HCT116 (cell line): ENCODE results near the gene MIGA1. TPM values are rescaled to one million over a fixed set of nuclear protein-coding genes. Genes with fewer than 3 reads are reported as not detected.

Experiments used
- ATAC-seq: fragments of 200-7000 bp; cut with Tn5 transposase; 2 replicates; pipeline ENCODE4 v1.9.1; 2020; ENCODE audit warnings: mild to moderate bottlenecking, moderate library complexity
- BruUV-seq: library from RNA; stranded (reverse); fragments of 400-500 nt; replicated peaks from 2 replicates; lab custom pipeline; 2021; lab: Mats Ljungman, UMichigan
- CTCF ChIA-PET: fragments of 300-600 bp; sonication (Branson Sonifier 250); formaldehyde crosslinking; loops from one replicate; lab custom pipeline; 2021; ENCODE audit warnings: antibody characterized with exemption; lab: Charles Lee
- POLR2A ChIA-PET: fragments of 300-600, 350-600 bp; sonication (Branson Sonifier 250); formaldehyde crosslinking; loops from one replicate; lab custom pipeline; 2021; ENCODE audit warnings: antibody characterized with exemption; lab: Charles Lee
- RAD21 ChIA-PET, 2 experiments: fragments of 300-600 bp; sonication (Branson Sonifier 250); formaldehyde crosslinking; loops; one replicate each; lab custom pipeline; 2023; ENCODE audit warnings: low total read pairs in 2 of 2; ENCODE audit not compliant: uncharacterized antibody in 2 of 2, unreplicated experiment in 2 of 2, low non-redundant PET in 1 of 2; lab: Charles Lee
- DNase-seq: peaks from one replicate; pipeline ENCODE4 v3.0.0-alpha.2; 2010; ENCODE audit warnings: low read depth, low spot score
- H2AFZ ChIP-seq: fragments of 200-600 bp; shearing (Covaris generic), sonication (generic); 2 replicates; pipeline ENCODE4 v1.6.1; 2017; ENCODE audit warnings: low read depth, mixed run types, mixed read lengths, antibody characterized with exemption, low read length; ENCODE audit not compliant: poor library complexity, severe bottlenecking
- H3K27ac ChIP-seq: 2 replicates; pipeline ENCODE4 v1.5.1; 2012; ENCODE audit warnings: low read depth, low read length
- H3K27me3 ChIP-seq: fragments of 200-600 bp; sonication (generic); 2 replicates; pipeline ENCODE4 v1.6.1; 2016; ENCODE audit warnings: mixed run types, low read length, mixed read lengths; ENCODE audit not compliant: insufficient read depth
- H3K36me3 ChIP-seq, 2 experiments: fragments of 200-500 bp in 1 of 2; fragments of 200-600 bp in 1 of 2; sonication (Bioruptor generic) in 1 of 2; sonication (generic) in 1 of 2; 2 replicates each; pipeline versions ENCODE4 v1.5.1 to v1.6.1; 2014 to 2016; ENCODE audit warnings: low read length in 2 of 2, inconsistent platforms in 1 of 2, mixed read lengths in 1 of 2, mixed run types in 1 of 2; ENCODE audit not compliant: insufficient read depth in 2 of 2, control insufficient read depth in 1 of 2
- H3K4me1 ChIP-seq, 2 experiments: fragments of 200-600 bp in 1 of 2; sonication (generic) in 1 of 2; 2 replicates each; pipeline versions ENCODE4 v1.5.1 to v1.6.1; 2012 to 2017; ENCODE audit warnings: low read length in 2 of 2, inconsistent platforms in 1 of 2, mild to moderate bottlenecking in 1 of 2, mixed read lengths in 1 of 2, mixed run types in 1 of 2, moderate library complexity in 1 of 2; ENCODE audit not compliant: insufficient read depth in 2 of 2, control insufficient read depth in 1 of 2
- H3K4me2 ChIP-seq: fragments of 200-600 bp; sonication (generic); 2 replicates; pipeline ENCODE4 v1.6.1; 2017; ENCODE audit warnings: mixed run types, low read length, mixed read lengths
- H3K4me3 ChIP-seq, 2 experiments: fragments of 200-600 bp in 1 of 2; sonication (generic) in 1 of 2; replicated peaks in 1 of 2; 2 replicates each; pipeline ENCODE4 v1.5.1; 2011 to 2016; ENCODE audit warnings: low read length in 2 of 2, control low read depth in 1 of 2, low read depth in 1 of 2, mild to moderate bottlenecking in 1 of 2, mixed read lengths in 1 of 2, mixed run types in 1 of 2
- H3K79me2 ChIP-seq: fragments of 200-600 bp; sonication (generic); 2 replicates; pipeline ENCODE4 v1.6.1; 2017; ENCODE audit warnings: mild to moderate bottlenecking, mixed run types, low read length, moderate library complexity, mixed read lengths; ENCODE audit not compliant: insufficient read depth
- H3K9ac ChIP-seq: fragments of 200-600 bp; sonication (generic); 2 replicates; pipeline ENCODE4 v1.6.1; 2016; ENCODE audit warnings: low read length, mixed read lengths
- H3K9me2 ChIP-seq: fragments of 200-600 bp; sonication (generic), shearing (Covaris generic); 2 replicates; pipeline ENCODE4 v1.6.1; 2017; ENCODE audit warnings: mixed run types, mild to moderate bottlenecking, moderate library complexity; ENCODE audit not compliant: insufficient read depth
- H3K9me3 ChIP-seq, 2 experiments: fragments of 200-500 bp in 1 of 2; fragments of 200-600 bp in 1 of 2; sonication (Bioruptor generic) in 1 of 2; sonication (generic) in 1 of 2; 2 replicates each; pipeline ENCODE4 v1.6.1; 2014 to 2017; ENCODE audit warnings: low read length in 2 of 2, mixed read lengths in 2 of 2, inconsistent platforms in 1 of 2, low read depth in 1 of 2, mild to moderate bottlenecking in 1 of 2, mixed run types in 1 of 2, moderate library complexity in 1 of 2; ENCODE audit not compliant: control insufficient read depth in 1 of 2, insufficient read depth in 1 of 2
- H4K20me1 ChIP-seq: fragments of 200-600 bp; sonication (generic), shearing (Covaris generic); 2 replicates; pipeline ENCODE4 v1.6.1; 2017; ENCODE audit warnings: mixed run types, mild to moderate bottlenecking, moderate library complexity; ENCODE audit not compliant: insufficient read depth
- EZH2 ChIP-seq: fragments of 200-600 bp; sonication (generic); IDR thresholded peaks from 2 replicates; pipeline ENCODE4 v1.6.1; 2017; ENCODE audit warnings: antibody characterized with exemption, mixed run types
- EZH2phosphoT487 ChIP-seq: fragments of 200-600 bp; IDR thresholded peaks from 2 replicates; pipeline ENCODE4 v1.6.1; 2018; ENCODE audit warnings: antibody characterized with exemption, borderline replicate concordance
- FOSL1 ChIP-seq: IDR thresholded peaks from 2 replicates; pipeline ENCODE4 v1.6.1; 2012; ENCODE audit warnings: low read depth
- JUND ChIP-seq: IDR thresholded peaks from 2 replicates; pipeline ENCODE4 v1.6.1; 2012
- TCF7L2 ChIP-seq: IDR thresholded peaks from 2 replicates; pipeline ENCODE4 v1.7.0; 2011; ENCODE audit warnings: borderline replicate concordance, inconsistent platforms; ENCODE audit not compliant: insufficient read depth, insufficient read length; ENCODE audit errors: extremely low read depth
- intact Hi-C: fragments of 100-400 bp; cut with micrococcal nuclease; formaldehyde crosslinking; loops from 2 replicates; pipeline ENCODE4 v1.10.0; 2022
- total RNA-seq: library from RNA; stranded (reverse); gene quantifications from one replicate; pipeline ENCODE4 v1.2.1, GENCODE V29; 2021; ENCODE audit not compliant: unreplicated experiment
- TF ChIP-seq, protein P1 (sequence below): IDR thresholded peaks from 2 replicates; pipeline ENCODE4 v1.6.1; 2012

The MIGA1 gene
- total RNA-seq, 1 experiment from 2014 or later, result 9.6 TPM

DNA sequence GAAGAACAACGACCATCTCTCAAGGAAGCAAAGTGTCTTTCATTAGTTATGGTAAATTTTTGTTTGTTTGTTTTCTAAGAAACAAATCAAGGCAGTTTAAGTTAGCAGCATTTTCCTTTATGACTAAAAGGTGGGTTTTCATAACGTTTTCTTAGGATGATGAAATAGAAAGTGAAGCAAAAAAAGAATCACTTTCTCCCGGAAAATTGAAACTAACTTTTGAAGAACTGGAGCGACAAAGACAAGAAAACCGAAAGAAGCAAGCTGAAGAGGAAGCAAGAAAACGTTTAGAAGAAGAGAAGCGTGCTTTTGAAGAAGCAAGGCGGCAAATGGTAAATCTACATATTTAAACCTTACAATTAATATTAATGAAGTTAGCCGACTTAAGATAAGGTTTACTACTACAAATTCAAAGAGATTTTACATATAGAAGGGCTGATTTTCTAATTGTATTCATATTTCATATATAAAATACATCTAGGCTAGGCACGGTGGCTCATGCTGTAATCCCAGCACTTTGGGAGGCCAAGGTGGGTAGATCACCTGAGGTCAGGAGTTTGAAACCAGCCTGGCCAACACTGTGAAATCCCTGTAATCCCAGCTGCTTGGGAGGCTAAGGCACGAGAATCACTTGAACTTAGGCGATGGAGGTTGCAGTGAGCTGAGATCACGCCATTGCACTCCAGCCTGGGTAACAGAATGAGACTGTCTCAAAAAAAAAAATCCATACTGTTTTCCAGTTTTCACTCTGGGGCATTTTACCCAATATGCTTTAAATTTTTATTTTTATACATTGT is 147.3 kb downstream of the MIGA1 start:
- no peak for DNase-seq
- Histone ChIP-seq H4K20me1 (no peaks in the 10 kb centered on the region), H3K9ac (no peak overlapping the region), H3K4me3 (no peak overlapping the region), H2AFZ (no peak overlapping the region), H3K4me1 (no peaks in the 10 kb centered on the region), H3K36me3 (no peaks in the 10 kb centered on the region), H3K27ac (no peak overlapping the region), H3K79me2 (no peaks in the 10 kb centered on the region), H3K9me3 (no peaks in the 10 kb centered on the region), H3K9me2 (no peaks in the 10 kb centered on the region), H3K27me3 (no peaks in the 10 kb centered on the region), H3K4me2 (no peak overlapping the region)
- RAD21 ChIA-PET, result no interaction called here
- intact Hi-C loops, result no loop called here
- POLR2A ChIA-PET, result no interaction called here
- CTCF ChIA-PET, result no interaction called here
- no peak for ATAC-seq
- no TSS peak for BruUV-seq
- TF ChIP-seq EZH2 (no peak), FOSL1 (no peak), EZH2phosphoT487 (no peak)
- TF ChIP-seq, protein P1, sequence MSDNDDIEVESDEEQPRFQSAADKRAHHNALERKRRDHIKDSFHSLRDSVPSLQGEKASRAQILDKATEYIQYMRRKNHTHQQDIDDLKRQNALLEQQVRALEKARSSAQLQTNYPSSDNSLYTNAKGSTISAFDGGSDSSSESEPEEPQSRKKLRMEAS, result no peak

DNA sequence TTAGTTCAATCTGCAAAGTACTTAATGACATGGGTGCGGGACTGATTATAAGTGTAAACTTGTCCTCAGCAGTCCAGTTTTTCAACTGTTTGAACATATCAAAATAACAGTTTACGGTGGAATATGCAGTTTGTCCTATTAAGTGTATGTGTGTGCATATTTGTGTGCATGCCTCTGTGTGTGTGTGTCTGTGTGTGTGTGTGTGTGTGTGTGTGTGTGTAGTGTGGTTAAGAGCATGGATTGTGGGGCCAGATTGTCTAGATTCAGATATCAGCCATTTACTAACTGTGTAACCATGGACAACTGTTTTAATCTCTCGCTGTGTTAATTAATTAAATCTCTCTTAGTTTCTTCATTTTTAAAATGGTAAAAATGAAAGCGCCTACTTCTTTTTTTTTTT is 148.0 kb downstream of the MIGA1 start:
- no TSS peak for BruUV-seq
- Histone ChIP-seq H3K4me3 (no peak overlapping the region), H3K9me3 (no peaks in the 10 kb centered on the region), H3K27me3 (no peaks in the 10 kb centered on the region), H3K36me3 (no peaks in the 10 kb centered on the region), H3K9ac (no peak overlapping the region), H4K20me1 (no peaks in the 10 kb centered on the region), H3K27ac (no peak overlapping the region), H3K4me2 (no peak overlapping the region), H3K79me2 (no peaks in the 10 kb centered on the region), H3K9me2 (no peaks in the 10 kb centered on the region), H2AFZ (no peak overlapping the region), H3K4me1 (no peaks in the 10 kb centered on the region)
- POLR2A ChIA-PET, result no interaction called here
- no peak for DNase-seq
- intact Hi-C loops, result no loop called here
- TF ChIP-seq EZH2 (no peak), TCF7L2 (no peak), JUND (no peak)
- ATAC-seq, result no peak
- RAD21 ChIA-PET, result no interaction called here
- CTCF ChIA-PET, result no interaction called here

Other genes with a start within 250 kb of the MIGA1 start
- 48.9 TPM for gene ZZZ3, start 97.0 kb upstream of the MIGA1 start, total RNA-seq
- gene USP33, start 19.8 kb upstream of the MIGA1 start, total RNA-seq, result 46.1 TPM
- 0.15 TPM for gene NEXN, start 109.0 kb downstream of the MIGA1 start, total RNA-seq
- gene FUBP1, start 199.4 kb downstream of the MIGA1 start, total RNA-seq, result 125 TPM
- gene DNAJB4, start 225.3 kb downstream of the MIGA1 start, total RNA-seq, result 26.0 TPM